HFF-Myc (cell line): ENCODE measurements around the gene SMG9.

ENCODE experiments used
- DNase-seq: peaks from one replicate; pipeline ENCODE4 v3.0.0-alpha.2; 2011; ENCODE audit warnings: low read depth; ENCODE audit errors: extremely low read depth
- H3K4me3 ChIP-seq: replicated peaks from 2 replicates; pipeline ENCODE4 v1.5.1; 2011; ENCODE audit warnings: low read depth, mild to moderate bottlenecking, control low read depth, low read length
- TF ChIP-seq, protein P1 (sequence below): IDR thresholded peaks from 2 replicates; pipeline ENCODE4 v1.5.1; 2012; ENCODE audit warnings: mild to moderate bottlenecking, low read depth, low read length, control low read depth; ENCODE audit errors: missing control alignments

The SMG9 gene

DNA sequence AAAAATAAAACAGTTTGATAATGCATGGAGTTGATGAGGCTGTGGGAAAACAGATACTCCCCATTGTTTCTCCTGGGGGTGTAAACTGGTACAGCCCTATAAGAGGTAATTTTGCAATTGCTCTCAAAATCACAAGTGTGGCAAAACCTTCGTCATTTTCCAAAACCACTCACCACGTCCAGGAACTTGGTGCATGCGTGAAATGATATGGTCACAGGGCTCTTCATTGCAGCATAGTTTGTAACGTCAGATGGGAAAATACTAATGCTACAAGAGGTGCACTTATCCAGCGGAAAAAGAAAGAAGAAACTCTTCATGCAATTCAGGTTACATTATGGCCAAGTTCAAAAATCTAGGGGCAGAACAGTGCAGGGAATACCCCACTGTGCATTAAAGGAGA, 72.9 kb downstream of the SMG9 start:
- TF ChIP-seq, protein P1, sequence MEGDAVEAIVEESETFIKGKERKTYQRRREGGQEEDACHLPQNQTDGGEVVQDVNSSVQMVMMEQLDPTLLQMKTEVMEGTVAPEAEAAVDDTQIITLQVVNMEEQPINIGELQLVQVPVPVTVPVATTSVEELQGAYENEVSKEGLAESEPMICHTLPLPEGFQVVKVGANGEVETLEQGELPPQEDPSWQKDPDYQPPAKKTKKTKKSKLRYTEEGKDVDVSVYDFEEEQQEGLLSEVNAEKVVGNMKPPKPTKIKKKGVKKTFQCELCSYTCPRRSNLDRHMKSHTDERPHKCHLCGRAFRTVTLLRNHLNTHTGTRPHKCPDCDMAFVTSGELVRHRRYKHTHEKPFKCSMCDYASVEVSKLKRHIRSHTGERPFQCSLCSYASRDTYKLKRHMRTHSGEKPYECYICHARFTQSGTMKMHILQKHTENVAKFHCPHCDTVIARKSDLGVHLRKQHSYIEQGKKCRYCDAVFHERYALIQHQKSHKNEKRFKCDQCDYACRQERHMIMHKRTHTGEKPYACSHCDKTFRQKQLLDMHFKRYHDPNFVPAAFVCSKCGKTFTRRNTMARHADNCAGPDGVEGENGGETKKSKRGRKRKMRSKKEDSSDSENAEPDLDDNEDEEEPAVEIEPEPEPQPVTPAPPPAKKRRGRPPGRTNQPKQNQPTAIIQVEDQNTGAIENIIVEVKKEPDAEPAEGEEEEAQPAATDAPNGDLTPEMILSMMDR = no peak
- no peak overlapping the region for H3K4me3 ChIP-seq
- no peak for DNase-seq

DNA sequence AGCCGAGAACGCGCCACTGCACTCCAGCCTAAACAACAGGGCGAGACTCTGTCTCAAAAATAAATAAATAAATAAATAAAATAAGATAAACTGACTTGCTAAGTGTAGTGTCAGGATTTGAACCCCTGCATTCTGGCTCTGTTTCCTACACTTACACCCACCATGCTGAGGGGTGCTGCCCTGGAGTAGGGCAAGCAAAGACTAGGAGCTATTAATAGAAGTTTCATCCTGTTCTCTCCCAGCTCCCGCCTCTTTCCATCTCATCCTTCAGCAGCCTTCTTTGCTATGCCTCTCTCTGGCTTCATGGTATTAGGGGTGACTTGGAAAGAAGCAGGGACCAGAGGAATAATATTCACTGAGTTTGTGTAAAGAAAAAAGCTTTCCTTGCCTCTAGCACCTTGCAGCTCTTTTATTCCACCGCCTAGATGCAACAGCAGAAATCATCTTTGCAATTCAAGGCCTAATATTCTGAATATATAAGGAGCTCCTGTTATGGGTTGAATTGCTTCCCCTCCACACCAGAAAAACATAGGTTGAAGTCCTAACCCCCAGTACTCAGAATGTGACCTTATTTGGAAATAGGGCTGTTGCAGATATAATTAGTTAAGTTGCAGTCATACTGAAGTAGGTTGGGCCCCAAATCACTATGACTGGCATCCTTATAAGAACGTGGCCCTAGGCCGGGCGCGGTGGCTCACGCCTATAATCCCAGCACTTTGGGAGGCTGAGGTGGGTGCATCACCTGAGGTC, 76.1 kb downstream of the SMG9 start:
- no peak overlapping the region for H3K4me3 ChIP-seq
- TF ChIP-seq, protein P1 = no peak
- DNase-seq = no peak
